K562 (cell line): ENCODE measurements around the gene CACNA2D4. TPM values are rescaled to one million over a fixed set of nuclear protein-coding genes. Genes with fewer than 3 reads are reported as not detected.

Experiments used
- ATAC-seq: fragments of 200-7000 bp; cut with Tn5 transposase; 3 replicates; pipeline ENCODE4 v1.9.1; 2020; ENCODE audit warnings: moderate library complexity
- BruUV-seq: library from RNA; stranded (reverse); fragments of 400-500 nt; replicated peaks from 2 replicates; lab custom pipeline; 2021; lab: Mats Ljungman, UMichigan
- CTCF ChIA-PET: fragments of 300-600 bp; formaldehyde crosslinking; extraction: SDS; loops from one replicate; lab custom pipeline; 2021; ENCODE audit warnings: low intra/inter-chr PET ratio; lab: Yijun Ruan, JAX
- POLR2A ChIA-PET: fragments of 300-600, 350-650 bp; sonication (Branson Sonifier 250); formaldehyde crosslinking; extraction: SDS; loops from one replicate; lab custom pipeline; 2021; ENCODE audit warnings: antibody characterized with exemption, inconsistent platforms; lab: Yijun Ruan, JAX
- DNase-seq, 4 experiments: peaks; one replicate each; pipeline versions ENCODE4 v3.0.0 to v3.0.0-alpha.2; 2011 to 2018; ENCODE audit warnings: low spot score in 3 of 4, mixed read lengths in 3 of 4; ENCODE audit errors: extremely low read depth in 1 of 4
- FAIRE-seq: peaks from 2 replicates; lab custom pipeline; 2011; peaks lifted over from hg19 to GRCh38; lab: Jason Lieb, UNC
- H2AFZ ChIP-seq: 2 replicates; pipeline ENCODE4 v1.6.0; 2011; ENCODE audit warnings: low read depth, low read length, control low read depth, inconsistent platforms
- H3K27ac ChIP-seq: fragments of 200-600 bp; 3 replicates; pipeline ENCODE4 v1.8.0; 2011; ENCODE audit warnings: low read depth, mild to moderate bottlenecking, control low read depth, inconsistent platforms, low read length, moderate library complexity, mixed read lengths; ENCODE audit errors: extremely low read depth
- H3K27me3 ChIP-seq, 2 experiments: fragments of 300-600 bp in 1 of 2; 2 replicates in 1 of 2; 3 replicates in 1 of 2; pipeline versions ENCODE4 v1.6.0 to v1.8.0; 2011; ENCODE audit warnings: inconsistent platforms in 2 of 2, low read length in 2 of 2, mild to moderate bottlenecking in 1 of 2, mixed read lengths in 1 of 2, moderate library complexity in 1 of 2; ENCODE audit not compliant: control insufficient read depth in 2 of 2, insufficient read depth in 2 of 2
- H3K36me3 ChIP-seq: fragments of 300-600 bp; 3 replicates; pipeline ENCODE4 v1.8.0; 2011; ENCODE audit warnings: mild to moderate bottlenecking, low read length, inconsistent platforms; ENCODE audit not compliant: control insufficient read depth, insufficient read depth
- H3K4me1 ChIP-seq, 2 experiments: fragments of 200-600 bp in 1 of 2; replicated peaks in 1 of 2; 2 replicates in 1 of 2; 3 replicates in 1 of 2; pipeline versions ENCODE4 v1.5.1 to v1.8.0; 2011; ENCODE audit warnings: inconsistent platforms in 2 of 2, low read length in 2 of 2, mild to moderate bottlenecking in 1 of 2, mixed read lengths in 1 of 2, moderate library complexity in 1 of 2; ENCODE audit not compliant: control insufficient read depth in 2 of 2, insufficient read depth in 2 of 2
- H3K4me2 ChIP-seq: 2 replicates; pipeline ENCODE4 v1.6.1; 2011; ENCODE audit warnings: low read length, control low read depth, inconsistent platforms, mixed read lengths; ENCODE audit not compliant: insufficient read depth
- H3K4me3 ChIP-seq: fragments of 200-600 bp; sonication (generic), shearing (Covaris generic); 2 replicates; pipeline ENCODE4 v1.5.1; 2016; ENCODE audit warnings: control low read depth, inconsistent platforms
- H3K79me2 ChIP-seq: fragments of 200-600 bp; 3 replicates; pipeline ENCODE4 v1.8.0; 2011; ENCODE audit warnings: low read length, inconsistent platforms; ENCODE audit not compliant: control insufficient read depth, insufficient read depth
- H3K9ac ChIP-seq, 2 experiments: 2 replicates each; pipeline versions ENCODE4 v1.6.0 to v1.6.1; 2011; ENCODE audit warnings: low read depth in 2 of 2, low read length in 2 of 2, control low read depth in 1 of 2, inconsistent platforms in 1 of 2, mild to moderate bottlenecking in 1 of 2, mixed read lengths in 1 of 2; ENCODE audit not compliant: insufficient read depth in 1 of 2
- H3K9me1 ChIP-seq: one replicate; pipeline ENCODE4 v1.6.0; 2011; ENCODE audit warnings: inconsistent platforms, mild to moderate bottlenecking, low read length, moderate library complexity; ENCODE audit not compliant: control insufficient read depth, insufficient read depth
- H3K9me3 ChIP-seq: replicated peaks from 2 replicates; pipeline ENCODE4 v1.5.1; 2011; ENCODE audit warnings: low read depth, low read length, inconsistent platforms; ENCODE audit not compliant: control insufficient read depth, insufficient read depth
- H4K20me1 ChIP-seq: replicated peaks from 2 replicates; pipeline ENCODE4 v1.6.1; 2011; ENCODE audit warnings: low read length, inconsistent platforms, mixed read lengths; ENCODE audit not compliant: control insufficient read depth, insufficient read depth
- MTA2 ChIP-seq: fragments of 450-650 bp; IDR thresholded peaks from 2 replicates; pipeline ENCODE4 v1.6.1; 2016; ENCODE audit warnings: low read depth
- PKNOX1 ChIP-seq: fragments of 450-650 bp; IDR thresholded peaks from 2 replicates; pipeline ENCODE4 v1.6.1; 2016
- POU5F1 ChIP-seq: fragments of 150-350 bp; IDR thresholded peaks from 2 replicates; pipeline ENCODE4 v1.6.1; 2014; ENCODE audit warnings: borderline replicate concordance, low read length, low read depth, mild to moderate bottlenecking; ENCODE audit not compliant: partially characterized antibody
- SAFB2 ChIP-seq: fragments of 200-400 bp; formaldehyde crosslinking; IDR thresholded peaks from 2 replicates; pipeline ENCODE4 v1.6.1; 2018; ENCODE audit warnings: borderline replicate concordance, low read length, low read depth, moderate library complexity; ENCODE audit not compliant: severe bottlenecking
- SMAD3 ChIP-seq: fragments of 450-650 bp; formaldehyde crosslinking; conservative IDR thresholded peaks from 2 replicates; pipeline ENCODE4 v1.4.0; 2020; ENCODE audit warnings: mild to moderate bottlenecking
- ZMIZ1 ChIP-seq, 2 experiments: fragments of 150-350 bp in 1 of 2; IDR thresholded peaks; 2 replicates each; pipeline ENCODE4 v1.6.1; 2012 to 2016; ENCODE audit warnings: low read depth in 2 of 2, low read length in 2 of 2, mild to moderate bottlenecking in 1 of 2, moderate library complexity in 1 of 2
- ZNF324 ChIP-seq: fragments of 250-450 bp; sonication (Bioruptor Pico); IDR thresholded peaks from 2 replicates; pipeline ENCODE4 v1.4.0; 2020; ENCODE audit warnings: mild to moderate bottlenecking
- WGBS: fragments of 100-300 bp; shearing (Covaris generic); methylation state at CpG from one replicate; pipeline ENCODE4 v1.1.6; 2016; ENCODE audit warnings: low coverage, mixed read lengths; ENCODE audit not compliant: insufficient coverage; ENCODE audit errors: missing lambda C conversion rate; 5-methylcytosine and 5-hydroxymethylcytosine counted together
- in situ Hi-C: fragments of 300-500 bp; cut with MboI; formaldehyde crosslinking; loops from 4 replicates; pipeline ENCODE4 v1.15.0; 2018; ENCODE audit warnings: inconsistent platforms, mixed read lengths
- intact Hi-C: fragments of 100-400 bp; cut with micrococcal nuclease; formaldehyde crosslinking; loops from 2 replicates; pipeline ENCODE4 v1.14.2; 2022
- polyA plus RNA-seq, 8 experiments: library from polyadenylated mRNA; depleted of rRNA in 4 of 8; stranded (reverse) in 5 of 8; unstranded in 3 of 8; fragments of >200 nt; fragmentation: Nextera tagmentation in 2 of 8; fragmentation: Illumina TruSeq in 1 of 8; extraction: Ambion mirVana in 2 of 8; extraction: Trizol in 1 of 8; gene quantifications; 2 replicates each; pipeline versions ENCODE4 v1.2.1 to v1.2.3, GENCODE V29; 2011 to 2014; ENCODE audit warnings: inconsistent platforms in 1 of 8, missing spikeins in 1 of 8
- total RNA-seq, 7 experiments: library from RNA; depleted of rRNA in 6 of 7; stranded (reverse); fragments of >200 nt in 6 of 7; fragmentation: Illumina TruSeq in 2 of 7; extraction: Trizol in 2 of 7; gene quantifications; 2 replicates each; pipeline versions ENCODE4 v1.2.1 to v1.2.3, GENCODE V29; 2011 to 2021; ENCODE audit warnings: low replicate concordance in 1 of 7

Gene CACNA2D4
- total and polyA plus RNA-seq, 9 of the 15 experiments (the other 6 are each of a cell fraction or from before 2014, with no cell fraction given), result 0.04 to 0.69 (median 0.40) TPM; not detected in 3

GRCh38 chr12:1794440-1795090, 123.9 kb downstream of the CACNA2D4 start:
- Histone ChIP-seq H3K9me3 (no peaks in the 10 kb centered on the region), H3K9me1 (no peaks in the 10 kb centered on the region), H3K79me2 (no peaks in the 10 kb centered on the region), H3K4me2 (no peak overlapping the region), H3K9ac (no peak overlapping the region), H4K20me1 (no peaks in the 10 kb centered on the region; the same call in 1 of the 2 replicates), H3K36me3 (no peaks in the 10 kb centered on the region), H3K4me3 (no peak overlapping the region), H3K27me3 (no peaks in the 10 kb centered on the region), H3K4me1 (peaks cover 0 to 41% of the 10 kb centered on the region in 2 experiments; a peak in 4 of 5 replicates), H2AFZ (no peak overlapping the region), H3K27ac (no peak overlapping the region)
- intact Hi-C loops (loop anchor here (10.0 kb wide), 1 partner anchor 240 kb away; no protein-coding TSS in a partner anchor), in situ Hi-C loops (loop anchor here (5.0 kb wide), 1 partner anchor 143 kb away; no protein-coding TSS in a partner anchor)
- no TSS peak for BruUV-seq
- 59% methylated on average over 15 of the region's 15 CpGs for WGBS
- ChIA-PET CTCF (interaction anchor here (3.4 kb wide), 1 partner anchor 145 kb away, joined by 44 read pairs; no protein-coding TSS in a partner anchor), POLR2A (no interaction called here)
- no peak for ATAC-seq
- DNase-seq, result no peak
- no peak for FAIRE-seq
- TF ChIP-seq MTA2, result no peak
- TF ChIP-seq ZNF324 (CRISPR knock-in tag), result no peak
- no peak for TF ChIP-seq SAFB2
- TF ChIP-seq PKNOX1, result no peak
- no peak for TF ChIP-seq SMAD3 (CRISPR knock-in tag)
- TF ChIP-seq POU5F1, result no peak
- no peak for TF ChIP-seq ZMIZ1 (IDR thresholded peaks at IDR 0.05; ENCODE audit: low read depth in 2 of 2, low read length in 2 of 2)
